ENCODE results near the gene ZNF326. TPM values are rescaled to one million over a fixed set of nuclear protein-coding genes. Genes with fewer than 3 reads are reported as not detected.
A peak's percentile ranks its signal among the peaks of the same experiment; 100 is the strongest.

ZNF326 gene
- total RNA-seq, 2 experiments from 2014 or later: 18.1 TPM

DNA sequence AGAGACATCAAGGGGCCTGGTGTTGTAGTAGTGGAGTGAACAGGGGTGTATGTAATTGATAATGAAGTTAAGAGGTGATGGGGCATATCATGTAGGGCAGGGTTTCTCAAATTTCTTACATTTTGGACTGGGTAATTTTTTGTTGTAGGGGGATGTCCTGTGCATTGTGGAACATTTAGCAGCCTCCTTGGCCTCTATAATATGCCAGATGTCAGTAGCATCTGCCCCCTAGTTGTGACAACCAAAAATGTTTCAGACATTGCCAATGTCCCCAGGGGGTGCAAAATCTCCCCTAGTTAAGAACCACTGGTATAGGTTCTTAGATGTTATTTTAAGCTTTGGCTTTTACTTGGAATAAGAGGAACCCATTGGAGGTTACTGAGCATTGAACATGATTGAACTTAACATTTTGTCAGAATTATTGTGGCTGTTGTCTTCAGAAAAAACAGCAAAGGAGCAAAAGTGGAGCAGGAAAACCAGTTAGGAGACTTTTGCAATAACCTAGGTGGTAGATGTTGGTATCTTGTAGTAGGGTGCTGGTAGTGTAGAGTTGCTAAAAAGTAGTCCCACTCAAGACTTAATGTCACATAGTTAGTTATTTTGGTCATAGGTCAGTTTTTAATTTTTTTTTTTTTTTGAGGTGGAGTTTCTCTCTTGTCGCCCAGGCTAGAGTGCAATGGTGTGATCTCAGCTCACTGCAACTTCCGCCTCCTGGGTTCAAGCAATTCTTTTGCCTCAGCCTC, 6.2 kb downstream of the ZNF326 start:
- H3K4me3 Mint-ChIP-seq: no peak overlapping the region
- H3K9me3 Mint-ChIP-seq (ENCODE audit: insufficient read depth): no peaks in the 10 kb centered on the region
- H3K27me3 Mint-ChIP-seq (ENCODE audit: low read depth): no peaks in the 10 kb centered on the region
- no peak overlapping the region for H3K27ac Mint-ChIP-seq
- DNase-seq (no peak), ATAC-seq (peak; percentile 49)
- CTCF ChIA-PET: no interaction called here
- H3K4me1 Mint-ChIP-seq (ENCODE audit: low read depth): peaks cover 18% of the 10 kb centered on the region
- POLR2A ChIA-PET: interaction anchor here (0.7 kb wide), 1 partner anchor 44 kb away, joined by 3 read pairs; no protein-coding TSS in a partner anchor
- peaks cover 19% of the 10 kb centered on the region for H3K36me3 Mint-ChIP-seq (ENCODE audit: low read depth)

DNA sequence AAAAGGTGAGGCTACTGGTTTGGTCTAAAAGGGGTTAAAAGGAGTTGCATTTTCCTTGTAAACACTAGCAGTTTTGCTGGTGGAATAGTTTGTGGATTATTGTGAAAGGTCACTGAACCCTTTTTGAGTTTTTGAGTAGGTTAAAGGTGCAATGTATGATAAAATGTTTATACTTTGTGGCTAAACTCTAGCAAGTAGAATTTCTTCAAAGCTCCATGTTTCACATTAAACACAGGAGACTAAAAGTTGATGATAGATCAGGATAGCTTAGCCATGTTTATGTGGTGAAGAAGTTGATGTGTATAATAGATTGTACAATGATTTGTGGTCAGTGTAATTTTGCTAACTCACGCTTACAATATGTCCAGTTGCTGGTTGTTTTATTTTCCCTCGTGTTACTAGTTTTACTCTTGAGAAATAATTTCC, 13.1 kb downstream of the ZNF326 start:
- Mint-ChIP-seq H3K4me3 (no peak overlapping the region), H3K27me3 (ENCODE audit: low read depth) (no peaks in the 10 kb centered on the region), H3K36me3 (ENCODE audit: low read depth) (peaks cover 46% of the 10 kb centered on the region), H3K9me3 (ENCODE audit: insufficient read depth) (no peaks in the 10 kb centered on the region), H3K4me1 (ENCODE audit: low read depth) (no peaks in the 10 kb centered on the region), H3K27ac (no peak overlapping the region)
- DNase-seq (no peak), ATAC-seq (no peak)
- ChIA-PET POLR2A (no interaction called here), CTCF (interaction anchor here (0.6 to 1.4 kb wide), 2 partner anchors 10 to 1707 kb away, joined by 3 to 5 read pairs; no protein-coding TSS in a partner anchor)

DNA sequence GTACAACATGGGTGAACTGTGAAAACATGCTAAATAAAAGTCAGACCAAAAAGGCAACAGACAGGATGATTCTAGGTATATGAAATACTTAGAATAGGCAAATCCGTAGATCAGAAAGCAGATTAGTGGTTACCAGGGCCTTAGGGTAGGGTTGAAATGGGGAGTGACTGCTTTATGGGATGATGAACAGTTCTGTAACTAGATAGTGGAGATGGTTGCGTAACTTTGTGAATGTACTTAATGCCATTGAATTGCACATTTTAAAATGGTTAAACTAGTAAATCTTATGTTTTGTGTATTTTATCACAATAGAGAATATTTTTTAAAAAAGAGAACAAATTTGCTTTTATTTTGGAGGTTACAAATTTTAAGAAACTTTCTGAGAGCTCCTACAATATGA, 17.4 kb downstream of the ZNF326 start:
- ChIA-PET CTCF (no interaction called here), POLR2A (no interaction called here)
- Mint-ChIP-seq H3K9me3 (ENCODE audit: insufficient read depth) (no peaks in the 10 kb centered on the region), H3K4me3 (no peak overlapping the region), H3K36me3 (ENCODE audit: low read depth) (peaks cover 60% of the 10 kb centered on the region), H3K27me3 (ENCODE audit: low read depth) (no peaks in the 10 kb centered on the region), H3K27ac (no peak overlapping the region), H3K4me1 (ENCODE audit: low read depth) (no peaks in the 10 kb centered on the region)
- DNase-seq: no peak
- ATAC-seq: no peak

DNA sequence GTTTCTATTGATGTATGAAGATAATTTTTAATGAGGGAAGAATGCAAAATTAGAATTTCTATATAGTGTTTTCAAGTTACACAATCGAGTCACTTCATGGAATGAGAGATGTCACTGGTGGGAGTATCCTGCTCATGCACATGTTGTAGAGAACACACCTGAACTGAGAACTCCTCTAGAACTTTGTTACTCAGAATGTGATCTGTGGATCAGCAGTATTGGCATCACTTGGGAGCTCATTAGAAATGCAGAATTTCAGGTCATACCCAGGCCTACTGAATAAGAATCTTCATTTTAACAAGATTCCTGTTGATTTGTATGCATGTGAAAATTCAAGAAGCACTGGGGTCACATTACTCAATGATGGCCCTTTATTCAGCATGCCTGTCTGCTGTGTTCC, 28.8 kb downstream of the ZNF326 start:
- no peak overlapping the region for H3K4me3 Mint-ChIP-seq
- CTCF ChIA-PET: interaction anchor here (1.0 kb wide), 1 partner anchor 22 kb away, joined by 5 read pairs; no protein-coding TSS in a partner anchor

DNA sequence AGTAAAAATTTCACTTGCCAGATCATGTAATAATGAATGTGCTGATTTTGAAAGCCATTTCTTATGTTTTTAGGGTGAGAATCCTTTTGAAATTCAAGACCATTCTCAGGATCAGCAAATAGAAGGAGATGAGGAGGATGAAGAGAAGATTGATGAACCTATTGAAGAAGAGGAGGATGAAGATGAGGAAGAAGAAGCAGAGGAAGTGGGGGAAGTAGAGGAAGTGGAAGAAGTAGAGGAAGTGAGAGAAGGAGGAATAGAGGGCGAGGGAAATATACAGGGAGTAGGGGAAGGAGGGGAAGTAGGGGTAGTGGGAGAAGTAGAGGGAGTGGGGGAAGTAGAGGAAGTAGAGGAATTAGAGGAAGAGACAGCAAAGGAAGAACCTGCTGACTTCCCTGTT, 32.4 kb downstream of the ZNF326 start:
- H3K27me3 Mint-ChIP-seq (ENCODE audit: low read depth): no peaks in the 10 kb centered on the region
- DNase-seq: no peak
- ChIA-PET CTCF (no interaction called here), POLR2A (no interaction called here)
- peaks cover 21% of the 10 kb centered on the region for H3K9me3 Mint-ChIP-seq (ENCODE audit: insufficient read depth)
- H3K27ac Mint-ChIP-seq: no peak overlapping the region
- H3K4me1 Mint-ChIP-seq (ENCODE audit: low read depth): no peaks in the 10 kb centered on the region
- no peak for ATAC-seq
- H3K36me3 Mint-ChIP-seq (ENCODE audit: low read depth): peaks cover 64% of the 10 kb centered on the region
- H3K4me3 Mint-ChIP-seq: no peak overlapping the region

More for the DNA sequence above, 28.8 kb downstream of the ZNF326 start:
- POLR2A ChIA-PET: interaction anchor here (0.6 kb wide), 1 partner anchor 157 kb away, joined by 5 read pairs; no protein-coding TSS in a partner anchor
- Mint-ChIP-seq H3K9me3 (ENCODE audit: insufficient read depth) (peaks cover 29% of the 10 kb centered on the region), H3K27me3 (ENCODE audit: low read depth) (no peaks in the 10 kb centered on the region), H3K27ac (no peak overlapping the region), H3K36me3 (ENCODE audit: low read depth) (peaks cover 82% of the 10 kb centered on the region), H3K4me1 (ENCODE audit: low read depth) (no peaks in the 10 kb centered on the region)
- ATAC-seq (no peak), DNase-seq (no peak)

DNA sequence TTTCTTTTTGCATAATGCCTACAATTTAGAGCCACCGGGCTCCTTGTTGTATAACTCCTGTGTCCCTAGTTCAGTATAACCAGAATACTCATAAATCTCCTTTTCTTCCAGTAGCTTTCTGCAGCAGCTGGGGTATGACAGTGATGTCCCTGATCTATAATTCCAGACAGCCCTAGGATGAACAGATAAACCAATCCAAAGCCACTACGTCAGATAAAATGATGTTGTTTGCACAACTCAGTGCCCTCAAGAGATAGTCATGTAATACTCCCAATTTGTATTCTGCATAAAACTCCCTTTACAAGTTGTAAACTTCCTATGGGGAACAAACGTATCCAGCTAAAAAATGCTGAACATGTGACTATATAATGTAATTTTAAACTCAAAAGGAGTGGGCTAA, 44.7 kb downstream of the ZNF326 start:
- H3K27ac Mint-ChIP-seq: no peak overlapping the region
- no peaks in the 10 kb centered on the region for H3K27me3 Mint-ChIP-seq (ENCODE audit: low read depth)
- no peak for DNase-seq
- no peak overlapping the region for H3K4me3 Mint-ChIP-seq
- no peak for ATAC-seq
- no peaks in the 10 kb centered on the region for H3K9me3 Mint-ChIP-seq (ENCODE audit: insufficient read depth)
- H3K4me1 Mint-ChIP-seq (ENCODE audit: low read depth): no peaks in the 10 kb centered on the region
- H3K36me3 Mint-ChIP-seq (ENCODE audit: low read depth): no peaks in the 10 kb centered on the region
- ChIA-PET CTCF (no interaction called here), POLR2A (no interaction called here)

DNA sequence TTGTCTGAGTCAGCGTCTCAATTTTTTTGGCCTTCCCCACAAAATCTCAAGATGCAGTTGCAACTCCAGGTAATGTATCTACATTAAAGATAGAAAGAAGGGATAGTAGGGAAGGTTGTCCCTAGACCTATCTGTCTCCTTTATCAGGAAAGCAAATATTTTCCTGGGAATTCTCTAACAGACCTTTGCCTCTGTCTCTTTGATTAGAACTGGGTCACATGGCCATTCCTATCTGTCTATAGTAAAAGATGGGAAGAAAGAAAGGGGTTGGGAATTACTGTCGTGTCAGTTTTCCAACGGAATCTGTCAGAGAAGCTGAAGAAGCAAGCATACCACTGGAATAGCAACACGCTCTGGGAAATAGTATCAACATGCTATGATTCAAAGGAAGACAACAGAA, 48.7 kb downstream of the ZNF326 start:
- Mint-ChIP-seq H3K27me3 (ENCODE audit: low read depth) (peaks cover 12% of the 10 kb centered on the region), H3K4me3 (no peak overlapping the region), H3K9me3 (ENCODE audit: insufficient read depth) (no peaks in the 10 kb centered on the region), H3K27ac (no peak overlapping the region), H3K36me3 (ENCODE audit: low read depth) (no peaks in the 10 kb centered on the region), H3K4me1 (ENCODE audit: low read depth) (no peaks in the 10 kb centered on the region)
- ATAC-seq: no peak
- DNase-seq: no peak
- POLR2A ChIA-PET: no interaction called here
- CTCF ChIA-PET: no interaction called here

DNA sequence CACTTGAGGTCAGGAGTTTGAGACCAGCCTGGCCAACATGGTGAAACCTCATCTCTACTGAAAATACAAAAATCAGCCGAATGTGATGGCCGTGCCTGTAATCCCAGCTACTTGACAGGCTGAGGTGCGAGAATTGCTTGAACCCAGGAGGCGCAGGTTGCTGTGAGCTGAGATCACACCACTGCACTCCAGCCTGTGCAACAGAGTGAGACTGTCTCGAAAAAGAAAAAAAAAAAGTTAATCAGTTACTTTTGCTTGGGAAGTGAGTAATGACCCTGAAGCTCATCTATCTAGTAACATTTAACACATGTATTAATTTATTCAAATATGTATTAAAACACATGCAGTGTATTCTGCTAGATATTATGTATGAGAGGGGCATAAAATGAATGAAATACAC, 49.4 kb downstream of the ZNF326 start:
- Mint-ChIP-seq H3K36me3 (ENCODE audit: low read depth) (no peaks in the 10 kb centered on the region), H3K9me3 (ENCODE audit: insufficient read depth) (no peaks in the 10 kb centered on the region), H3K4me1 (ENCODE audit: low read depth) (no peaks in the 10 kb centered on the region), H3K27ac (no peak overlapping the region), H3K27me3 (ENCODE audit: low read depth) (peaks cover 12% of the 10 kb centered on the region), H3K4me3 (no peak overlapping the region)
- ChIA-PET POLR2A (interaction anchor here (0.6 kb wide), 1 partner anchor 43 kb away, joined by 3 read pairs; no protein-coding TSS in a partner anchor), CTCF (no interaction called here)
- ATAC-seq (no peak), DNase-seq (no peak)

DNA sequence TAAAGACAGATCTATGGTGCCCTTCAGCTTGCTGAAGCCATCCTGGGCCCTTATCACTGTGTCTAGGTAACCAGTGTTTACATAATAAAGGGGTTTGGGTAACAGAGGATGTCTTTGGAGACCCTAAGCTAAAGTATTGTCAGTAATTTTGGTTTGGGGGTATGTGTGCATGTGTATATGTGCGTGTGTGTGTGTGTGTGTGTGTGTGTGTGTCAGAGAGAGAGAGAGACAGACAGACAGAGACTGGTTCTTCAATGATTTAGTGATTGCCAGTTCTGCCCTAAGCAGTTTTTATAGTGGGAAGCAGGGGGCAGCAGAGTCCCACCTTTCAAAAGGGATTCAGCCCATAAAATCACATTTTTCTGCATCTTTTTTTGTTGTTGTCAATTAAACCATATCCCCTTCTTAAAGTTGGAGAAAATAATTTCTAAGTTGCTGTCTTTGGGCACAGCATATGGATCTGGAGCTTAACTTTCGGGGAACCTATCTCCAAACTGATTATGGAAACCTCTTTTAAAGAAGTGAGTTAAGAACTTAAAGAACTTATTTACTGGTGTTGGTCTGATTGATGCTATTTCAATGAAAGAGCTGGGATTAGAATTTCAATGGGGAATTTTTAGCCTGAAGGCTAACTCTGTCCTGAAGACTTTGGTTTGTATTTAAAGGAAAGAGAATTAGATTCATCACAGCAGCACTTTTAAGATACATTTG, 51.1 kb downstream of the ZNF326 start:
- Mint-ChIP-seq H3K4me1 (ENCODE audit: low read depth) (no peaks in the 10 kb centered on the region), H3K4me3 (no peak overlapping the region), H3K27me3 (ENCODE audit: low read depth) (peaks cover 12% of the 10 kb centered on the region), H3K27ac (no peak overlapping the region), H3K36me3 (ENCODE audit: low read depth) (no peaks in the 10 kb centered on the region), H3K9me3 (ENCODE audit: insufficient read depth) (no peaks in the 10 kb centered on the region)
- DNase-seq (peak; percentile 49), ATAC-seq (peak; percentile 51)
- ChIA-PET CTCF (interaction anchor here (1.0 to 1.3 kb wide), 3 partner anchors 9 to 23 kb away, joined by 3 to 5 read pairs (median 3); no protein-coding TSS in a partner anchor), POLR2A (no interaction called here)

DNA sequence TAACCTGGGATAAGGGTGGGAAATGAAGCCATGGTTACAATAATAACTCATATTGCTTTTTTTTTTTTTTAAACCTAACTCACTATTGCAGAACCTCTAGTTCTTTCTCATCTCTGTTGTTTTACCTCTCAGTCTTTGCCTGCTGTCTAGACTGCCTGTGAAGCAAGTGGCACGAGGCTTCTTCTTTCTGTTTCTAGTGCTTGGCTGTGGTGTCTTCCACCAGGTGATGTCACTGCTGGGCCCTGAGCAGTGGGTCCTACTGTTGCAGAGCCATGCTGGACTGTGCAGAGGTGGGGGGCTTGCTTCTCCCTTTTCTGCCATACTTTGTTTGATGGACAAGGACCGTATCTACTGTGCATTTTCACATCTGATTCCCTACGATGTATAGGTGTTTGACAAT, 51.7 kb downstream of the ZNF326 start:
- Mint-ChIP-seq H3K9me3 (ENCODE audit: insufficient read depth) (no peaks in the 10 kb centered on the region), H3K27ac (no peak overlapping the region), H3K4me3 (no peak overlapping the region), H3K27me3 (ENCODE audit: low read depth) (peaks cover 12% of the 10 kb centered on the region), H3K4me1 (ENCODE audit: low read depth) (no peaks in the 10 kb centered on the region), H3K36me3 (ENCODE audit: low read depth) (no peaks in the 10 kb centered on the region)
- no peak for DNase-seq
- no peak for ATAC-seq
- POLR2A ChIA-PET: no interaction called here
- CTCF ChIA-PET: no interaction called here

DNA sequence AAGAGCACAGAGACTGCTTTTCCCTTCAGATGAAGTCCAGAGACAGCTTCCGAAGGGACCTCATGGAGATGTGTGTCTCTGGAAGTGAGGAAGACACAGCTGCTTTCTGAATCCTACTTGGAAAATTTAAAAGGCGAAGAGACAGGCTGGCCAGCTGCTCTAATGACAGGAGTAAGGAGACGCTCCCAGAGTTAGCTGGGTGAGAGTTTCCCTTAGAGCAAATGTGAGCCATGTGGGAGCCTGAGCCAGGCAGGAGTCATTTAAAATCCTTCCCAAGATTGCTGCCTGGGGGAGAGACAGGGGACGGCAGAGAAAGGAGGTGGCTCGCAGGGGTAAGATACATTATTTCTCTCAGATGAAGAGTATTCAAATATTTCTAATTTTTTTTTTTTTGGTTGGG, 53.1 kb downstream of the ZNF326 start:
- POLR2A ChIA-PET: no interaction called here
- Mint-ChIP-seq H3K27ac (no peak overlapping the region), H3K4me1 (ENCODE audit: low read depth) (no peaks in the 10 kb centered on the region)

More for the DNA sequence above, 53.1 kb downstream of the ZNF326 start:
- CTCF ChIA-PET: no interaction called here
- H3K36me3 Mint-ChIP-seq (ENCODE audit: low read depth): no peaks in the 10 kb centered on the region
- H3K9me3 Mint-ChIP-seq (ENCODE audit: insufficient read depth): no peaks in the 10 kb centered on the region
- H3K4me3 Mint-ChIP-seq: no peak overlapping the region
- ATAC-seq (no peak), DNase-seq (no peak)
- peaks cover 12% of the 10 kb centered on the region for H3K27me3 Mint-ChIP-seq (ENCODE audit: low read depth)

All from activated CD8-positive, alpha-beta T cell treated with anti-CD3 and anti-CD28 coated beads, Interleukin-2, amount 10 ng/mL, durations not matched to agents 7 days and 5 days (primary cell).